DND-41 (cell line): Measurements from ENCODE around the gene SLC35G1.

Experiments
- ATAC-seq: fragments of 200-7000 bp; cut with Tn5 transposase; 3 replicates; pipeline ENCODE4 v1.9.1; 2021; ENCODE audit warnings: low read depth; ENCODE audit not compliant: insufficient read depth
- DNase-seq: peaks from one replicate; pipeline ENCODE4 v3.0.0-alpha.2; 2020
- H2AFZ ChIP-seq: 2 replicates; pipeline ENCODE4 v1.6.0; 2012; ENCODE audit warnings: low read depth, low read length
- H3K27ac ChIP-seq: 2 replicates; pipeline ENCODE4 v1.5.1; 2012; ENCODE audit warnings: low read length, inconsistent platforms
- H3K27me3 ChIP-seq: fragments of 200-600 bp; sonication (generic); 2 replicates; pipeline ENCODE4 v1.6.0; 2012; ENCODE audit warnings: low read length, mild to moderate bottlenecking, inconsistent platforms; ENCODE audit not compliant: insufficient read depth, poor library complexity
- H3K36me3 ChIP-seq: 2 replicates; pipeline ENCODE4 v1.5.1; 2012; ENCODE audit warnings: low read length, inconsistent platforms; ENCODE audit not compliant: insufficient read depth
- H3K4me1 ChIP-seq: 2 replicates; pipeline ENCODE4 v1.5.1; 2012; ENCODE audit warnings: mild to moderate bottlenecking, low read length; ENCODE audit not compliant: insufficient read depth
- H3K4me2 ChIP-seq: 2 replicates; pipeline ENCODE4 v1.6.0; 2012; ENCODE audit warnings: mild to moderate bottlenecking, moderate library complexity, low read length, inconsistent platforms; ENCODE audit not compliant: insufficient read depth
- H3K4me3 ChIP-seq, 2 experiments: fragments of 200-600 bp in 1 of 2; shearing (Covaris generic) in 1 of 2; 2 replicates each; pipeline ENCODE4 v1.5.1; 2012 to 2016; ENCODE audit warnings: inconsistent platforms in 2 of 2, low read length in 2 of 2, mild to moderate bottlenecking in 2 of 2, low read depth in 1 of 2, moderate library complexity in 1 of 2
- H3K79me2 ChIP-seq: 2 replicates; pipeline ENCODE4 v1.6.0; 2012; ENCODE audit warnings: low read length, inconsistent platforms; ENCODE audit not compliant: insufficient read depth
- H3K9ac ChIP-seq: 2 replicates; pipeline ENCODE4 v1.6.0; 2012; ENCODE audit warnings: low read depth, mild to moderate bottlenecking, inconsistent platforms, low read length, moderate library complexity
- H3K9me3 ChIP-seq: 2 replicates; pipeline ENCODE4 v1.5.1; 2012; ENCODE audit warnings: low read length, moderate library complexity, mild to moderate bottlenecking, inconsistent platforms; ENCODE audit not compliant: insufficient read depth, severe bottlenecking
- H4K20me1 ChIP-seq: 2 replicates; pipeline ENCODE4 v1.6.0; 2012; ENCODE audit warnings: low read length; ENCODE audit not compliant: insufficient read depth
- EZH2 ChIP-seq: IDR thresholded peaks from 3 replicates; pipeline ENCODE4 v1.6.1; 2012; ENCODE audit warnings: borderline replicate concordance, low read depth, mild to moderate bottlenecking, moderate library complexity, low read length, inconsistent platforms; ENCODE audit not compliant: severe bottlenecking
- TF ChIP-seq, protein P1 (sequence below): IDR thresholded peaks from 2 replicates; pipeline ENCODE4 v1.5.1; 2012; ENCODE audit warnings: borderline replicate concordance, low read length, moderate library complexity, mild to moderate bottlenecking; ENCODE audit not compliant: poor library complexity, severe bottlenecking; ENCODE audit errors: extremely low read depth

The SLC35G1 gene

DNA sequence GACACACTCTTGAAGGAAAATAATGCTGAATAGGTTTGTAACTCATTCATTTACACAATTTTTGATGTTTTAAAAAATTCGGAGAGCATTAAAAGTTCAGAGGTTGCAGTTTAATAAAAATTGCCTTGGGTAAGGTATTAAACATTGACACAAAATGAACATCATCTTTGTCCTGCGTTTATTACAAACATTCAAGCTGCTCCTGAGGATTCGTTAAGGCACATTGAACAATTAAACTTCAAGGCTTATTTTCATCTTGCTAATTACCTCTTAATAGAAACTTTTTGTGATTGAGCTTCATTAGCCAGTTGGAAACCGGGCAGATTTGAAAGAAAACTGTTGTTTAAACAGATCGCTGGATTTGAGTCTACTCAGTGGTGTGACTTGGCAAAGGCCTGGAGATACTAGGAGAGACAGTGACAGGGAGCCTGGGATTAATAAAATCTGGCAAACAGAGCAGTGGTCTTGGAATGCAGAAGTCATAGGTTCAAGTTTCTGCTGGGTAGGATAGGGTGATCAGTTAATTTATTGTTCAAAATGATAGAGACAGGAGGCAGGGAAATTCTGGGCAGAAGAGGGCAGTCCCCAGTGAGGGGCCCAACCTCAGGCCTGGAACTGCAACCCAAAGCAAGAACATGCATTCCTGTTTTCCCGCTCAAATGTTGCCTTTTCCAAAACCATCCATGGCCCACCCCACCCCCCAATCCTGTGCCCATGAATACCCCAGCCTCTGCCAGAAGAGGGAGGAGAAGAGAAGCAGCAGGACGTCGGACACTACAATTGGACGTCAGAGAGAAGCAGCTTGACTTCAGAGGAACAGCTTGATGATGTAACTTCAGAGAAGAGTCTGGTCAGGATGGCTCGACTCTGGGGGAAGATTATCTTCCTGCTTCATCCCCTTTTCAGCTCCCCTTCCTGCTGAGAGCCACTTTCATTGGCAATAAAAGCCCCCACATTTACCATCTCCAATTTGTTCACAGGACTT is 43.5 kb upstream of the SLC35G1 start:
- DNase-seq (no peak), ATAC-seq (no peak)
- Histone ChIP-seq H3K4me3 (no peak overlapping the region), H3K4me2 (no peak overlapping the region), H4K20me1 (no peaks in the 10 kb centered on the region), H3K9ac (no peak overlapping the region), H3K4me1 (no peaks in the 10 kb centered on the region), H3K79me2 (no peaks in the 10 kb centered on the region), H3K36me3 (no peaks in the 10 kb centered on the region), H3K27ac (no peak overlapping the region), H2AFZ (no peak overlapping the region), H3K9me3 (no peaks in the 10 kb centered on the region), H3K27me3 (no peaks in the 10 kb centered on the region)
- TF ChIP-seq, protein P1, sequence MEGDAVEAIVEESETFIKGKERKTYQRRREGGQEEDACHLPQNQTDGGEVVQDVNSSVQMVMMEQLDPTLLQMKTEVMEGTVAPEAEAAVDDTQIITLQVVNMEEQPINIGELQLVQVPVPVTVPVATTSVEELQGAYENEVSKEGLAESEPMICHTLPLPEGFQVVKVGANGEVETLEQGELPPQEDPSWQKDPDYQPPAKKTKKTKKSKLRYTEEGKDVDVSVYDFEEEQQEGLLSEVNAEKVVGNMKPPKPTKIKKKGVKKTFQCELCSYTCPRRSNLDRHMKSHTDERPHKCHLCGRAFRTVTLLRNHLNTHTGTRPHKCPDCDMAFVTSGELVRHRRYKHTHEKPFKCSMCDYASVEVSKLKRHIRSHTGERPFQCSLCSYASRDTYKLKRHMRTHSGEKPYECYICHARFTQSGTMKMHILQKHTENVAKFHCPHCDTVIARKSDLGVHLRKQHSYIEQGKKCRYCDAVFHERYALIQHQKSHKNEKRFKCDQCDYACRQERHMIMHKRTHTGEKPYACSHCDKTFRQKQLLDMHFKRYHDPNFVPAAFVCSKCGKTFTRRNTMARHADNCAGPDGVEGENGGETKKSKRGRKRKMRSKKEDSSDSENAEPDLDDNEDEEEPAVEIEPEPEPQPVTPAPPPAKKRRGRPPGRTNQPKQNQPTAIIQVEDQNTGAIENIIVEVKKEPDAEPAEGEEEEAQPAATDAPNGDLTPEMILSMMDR = no peak
- no peak for TF ChIP-seq EZH2

DNA sequence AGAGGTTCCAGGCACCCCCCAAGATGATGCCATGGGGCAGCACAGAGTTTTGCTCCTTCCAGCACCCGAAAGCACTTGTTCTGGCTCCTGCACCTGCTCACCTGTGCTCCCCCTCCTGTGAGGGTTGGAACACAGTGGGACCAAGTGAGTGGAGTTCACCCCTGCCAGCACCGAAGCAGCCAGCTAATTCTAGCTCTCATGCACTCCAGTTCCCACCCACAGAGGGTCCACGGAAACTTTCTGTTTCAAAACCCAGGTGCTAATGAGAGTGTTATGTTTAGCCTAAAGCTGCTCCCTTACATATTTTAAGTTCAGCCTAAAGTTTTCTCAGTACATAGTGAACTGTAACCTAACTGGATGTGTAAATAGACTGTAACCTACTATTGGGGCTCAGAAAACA is 42.6 kb upstream of the SLC35G1 start:
- H3K36me3 ChIP-seq = no peaks in the 10 kb centered on the region
- H3K27me3 ChIP-seq = no peaks in the 10 kb centered on the region
- no peak overlapping the region for H3K4me3 ChIP-seq
- no peak overlapping the region for H3K9ac ChIP-seq
- H4K20me1 ChIP-seq = no peaks in the 10 kb centered on the region
- H3K27ac ChIP-seq = no peak overlapping the region
- no peaks in the 10 kb centered on the region for H3K9me3 ChIP-seq
- ATAC-seq (no peak), DNase-seq (no peak)
- no peaks in the 10 kb centered on the region for H3K79me2 ChIP-seq
- TF ChIP-seq, protein P1 = no peak
- no peak for TF ChIP-seq EZH2
- no peaks in the 10 kb centered on the region for H3K4me1 ChIP-seq
- no peak overlapping the region for H2AFZ ChIP-seq
- H3K4me2 ChIP-seq = no peak overlapping the region

DNA sequence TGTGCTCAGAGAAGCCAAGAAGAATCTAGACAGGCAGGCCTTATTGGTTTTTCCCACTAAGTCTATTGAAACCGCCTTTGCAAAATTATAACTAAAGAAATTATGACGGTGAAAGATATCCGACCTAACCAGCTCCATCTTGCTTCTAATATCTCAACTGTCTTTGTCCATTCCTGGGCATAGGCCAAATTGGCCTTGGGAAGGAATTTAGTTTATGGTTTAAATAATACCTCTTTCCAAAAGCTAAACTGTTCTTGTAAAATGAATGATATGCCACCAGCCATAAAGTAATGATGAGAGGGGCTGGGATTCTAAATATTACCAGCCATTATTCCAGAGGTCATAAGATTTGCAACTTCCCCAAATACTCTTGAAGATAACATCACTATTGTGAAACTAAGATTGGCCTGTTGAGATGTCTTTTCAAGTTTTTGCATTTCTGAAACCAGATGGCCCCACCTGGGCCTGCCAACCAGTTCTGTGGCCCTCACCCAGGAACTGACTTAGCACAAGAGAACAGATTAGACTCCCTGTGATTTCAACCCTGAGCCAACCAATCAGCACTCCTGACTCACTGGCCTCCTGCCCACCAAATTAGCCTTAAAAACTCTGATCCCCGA is 41.2 kb upstream of the SLC35G1 start:
- no peak overlapping the region for H3K27ac ChIP-seq
- H3K4me2 ChIP-seq = no peak overlapping the region
- no peak for TF ChIP-seq EZH2
- TF ChIP-seq, protein P1 = no peak
- H3K9me3 ChIP-seq = no peaks in the 10 kb centered on the region
- ATAC-seq (no peak), DNase-seq (no peak)
- H3K36me3 ChIP-seq = no peaks in the 10 kb centered on the region
- H3K79me2 ChIP-seq = no peaks in the 10 kb centered on the region
- no peaks in the 10 kb centered on the region for H3K4me1 ChIP-seq
- H4K20me1 ChIP-seq = no peaks in the 10 kb centered on the region
- H3K4me3 ChIP-seq = no peak overlapping the region
- H3K9ac ChIP-seq = no peak overlapping the region
- H2AFZ ChIP-seq = no peak overlapping the region
- no peaks in the 10 kb centered on the region for H3K27me3 ChIP-seq
